GM18868 (cell line): ENCODE measurements around the gene TOMM70.
"Not testable (repeated sequence)": the region's sequence is repeated elsewhere in the genome, so short reads cannot be mapped to it uniquely, and the experiment has no call there.

Source experiments
- ATAC-seq: cut with Tn5 transposase; IDR thresholded peaks from one replicate; pipeline ENCODE4 v1.9.1; 2021; ENCODE audit warnings: mild to moderate bottlenecking, moderate library complexity; ENCODE audit not compliant: unreplicated experiment

Gene TOMM70

DNA sequence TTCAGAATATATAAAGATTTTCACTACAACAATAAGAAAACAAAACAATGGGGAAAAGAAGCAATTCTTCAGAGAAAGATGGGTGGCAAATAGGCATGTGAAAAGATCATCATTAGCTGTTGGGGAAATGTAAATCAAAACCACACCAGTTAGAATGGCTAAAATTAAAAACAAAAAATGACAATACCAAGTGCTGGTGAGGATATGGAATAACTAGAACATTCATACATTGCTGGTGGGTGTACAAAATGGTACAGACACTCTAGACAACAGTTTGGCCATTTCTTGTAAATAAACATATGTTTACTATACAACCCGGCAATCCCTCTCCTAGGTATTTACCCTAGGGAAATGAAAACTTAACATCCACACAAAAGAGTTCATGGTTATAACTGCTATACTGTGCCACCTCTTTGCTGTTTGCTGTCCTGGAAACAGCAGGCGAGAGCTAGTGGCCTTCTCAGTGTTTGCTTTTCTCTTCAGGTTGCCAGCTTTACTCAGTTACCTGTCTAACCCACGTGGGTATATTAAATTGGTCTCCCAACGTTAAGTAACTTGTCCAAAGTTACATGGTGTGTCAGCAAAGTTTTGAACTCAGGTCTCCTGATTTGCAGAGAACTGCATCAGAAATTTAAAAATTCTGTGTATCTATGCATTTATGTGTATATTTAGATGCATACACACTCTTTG lies 70.9 kb downstream of the TOMM70 start:
- ATAC-seq: no peak

GRCh38 chr3:100327377-100327776 lies 73.5 kb downstream of the TOMM70 start:
- ATAC-seq: not testable (repeated sequence)

DNA sequence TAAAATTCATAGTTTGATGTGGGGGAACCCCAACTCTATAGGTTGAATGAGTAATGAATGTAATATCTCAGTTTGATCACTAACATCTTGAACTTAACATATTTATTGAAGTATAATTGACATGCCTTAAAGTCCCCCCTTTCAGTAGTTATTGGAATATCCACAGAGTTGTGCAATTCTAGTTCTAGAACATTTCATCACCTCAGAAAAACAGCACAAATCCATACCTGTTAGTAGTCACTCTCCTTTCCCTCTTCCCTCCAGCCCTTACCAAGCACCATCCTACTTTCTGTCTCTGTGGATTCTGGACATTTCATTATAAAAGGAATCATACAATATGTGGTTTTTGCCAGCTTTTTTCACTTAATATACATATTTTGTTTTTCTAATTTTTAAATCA lies 75.1 kb downstream of the TOMM70 start:
- no peak for ATAC-seq

- ATAC-seq: no peak
These were observed 76.8 kb downstream of the TOMM70 start for GRCh38 chr3:100324044-100324443.

- no peak for ATAC-seq
These were observed 80.9 kb downstream of the TOMM70 start for GRCh38 chr3:100319951-100320350.

GRCh38 chr3:100317912-100318311 lies 83.0 kb downstream of the TOMM70 start:
- ATAC-seq: peak; percentile 77

DNA sequence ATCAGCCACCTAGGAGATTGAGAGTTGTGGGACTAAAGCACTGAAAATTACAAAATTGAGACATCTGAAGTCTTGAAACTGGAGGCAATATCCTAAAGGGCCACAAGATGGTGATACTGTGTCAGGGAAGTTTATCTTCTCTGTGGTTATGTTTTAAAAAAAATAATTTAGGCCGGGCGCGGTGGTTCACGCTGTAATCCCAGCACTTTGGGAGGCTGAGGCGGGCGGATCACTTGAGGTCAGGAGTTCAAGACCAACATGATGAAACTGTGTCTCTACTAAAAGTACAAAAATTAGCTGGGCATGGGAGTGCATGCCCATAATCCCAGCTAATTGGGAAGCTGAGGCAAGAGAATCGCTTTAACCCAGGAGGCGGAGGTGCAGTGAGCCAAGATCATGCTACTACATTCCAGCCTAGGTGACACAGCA lies 84.2 kb downstream of the TOMM70 start:
- ATAC-seq: peak; percentile 81
